IMR-90 (cell line): ENCODE results near the gene SNAP23. TPM values are rescaled to one million over a fixed set of nuclear protein-coding genes. Genes with fewer than 3 reads are reported as not detected.

Experiments used
- ATAC-seq: fragments of 200-7000 bp; cut with Tn5 transposase; 2 replicates; pipeline ENCODE4 v1.9.1; 2020; ENCODE audit warnings: low read depth, mild to moderate bottlenecking, moderate library complexity
- BruUV-seq: library from RNA; stranded (reverse); fragments of 400-500 nt; replicated peaks from 2 replicates; lab custom pipeline; 2021; lab: Mats Ljungman, UMichigan
- CTCF ChIA-PET: fragments of 300-600 bp; formaldehyde crosslinking; extraction: SDS; loops from one replicate; lab custom pipeline; 2021; ENCODE audit warnings: antibody characterized with exemption; lab: Yijun Ruan, JAX
- POLR2A ChIA-PET: fragments of 300-600 bp; sonication (Branson Sonifier 250); formaldehyde crosslinking; loops from one replicate; lab custom pipeline; 2022; ENCODE audit warnings: antibody characterized with exemption; ENCODE audit not compliant: unreplicated experiment; lab: Charles Lee
- DNase-seq: peaks from one replicate; pipeline ENCODE4 v3.0.0; 2013
- H2AFZ ChIP-seq: replicated peaks from 2 replicates; pipeline ENCODE3; 2013; ENCODE audit warnings: low read length, mild to moderate bottlenecking; ENCODE audit not compliant: poor library complexity
- H2AK5ac ChIP-seq: 2 replicates; pipeline ENCODE4 v1.6.1; 2013; ENCODE audit warnings: low read depth, low read length, inconsistent platforms
- H2AK9ac ChIP-seq: replicated peaks from 2 replicates; pipeline ENCODE3; 2013; ENCODE audit warnings: mild to moderate bottlenecking, low read depth, low read length, moderate library complexity; ENCODE audit not compliant: poor library complexity
- H2BK120ac ChIP-seq: 2 replicates; pipeline ENCODE4 v1.6.1; 2013; ENCODE audit warnings: low read depth, low read length, inconsistent platforms
- H2BK15ac ChIP-seq: 3 replicates; pipeline ENCODE4 v1.6.1; 2013; ENCODE audit warnings: low read depth, low read length, inconsistent platforms
- H2BK20ac ChIP-seq: 2 replicates; pipeline ENCODE4 v1.6.1; 2013; ENCODE audit warnings: low read depth, mild to moderate bottlenecking, inconsistent platforms, low read length, moderate library complexity
- H2BK5ac ChIP-seq: 2 replicates; pipeline ENCODE4 v1.6.1; 2013; ENCODE audit warnings: mild to moderate bottlenecking, low read depth, low read length, inconsistent platforms; ENCODE audit not compliant: poor library complexity, severe bottlenecking
- H3K14ac ChIP-seq: replicated peaks from 2 replicates; pipeline ENCODE4 v1.6.1; 2013; ENCODE audit warnings: low read depth, low read length, inconsistent platforms
- H3K18ac ChIP-seq: 2 replicates; pipeline ENCODE4 v1.6.1; 2013; ENCODE audit warnings: low read depth, low read length, control low read depth
- H3K23ac ChIP-seq: 2 replicates; pipeline ENCODE4 v1.6.1; 2013; ENCODE audit warnings: low read depth, low read length, inconsistent platforms
- H3K27ac ChIP-seq: 2 replicates; pipeline ENCODE4 v1.5.1; 2013; ENCODE audit warnings: mild to moderate bottlenecking, control low read depth, low read length; ENCODE audit not compliant: insufficient read depth
- H3K27me3 ChIP-seq: 2 replicates; pipeline ENCODE4 v1.6.1; 2013; ENCODE audit warnings: low read length; ENCODE audit not compliant: control insufficient read depth, insufficient read depth
- H3K36me3 ChIP-seq: 2 replicates; pipeline ENCODE4 v1.6.1; 2013; ENCODE audit warnings: low read length, mixed read lengths; ENCODE audit not compliant: control insufficient read depth, insufficient read depth
- H3K4ac ChIP-seq: 2 replicates; pipeline ENCODE4 v1.6.1; 2013; ENCODE audit warnings: low read depth, low read length, inconsistent platforms
- H3K4me1 ChIP-seq: 2 replicates; pipeline ENCODE4 v1.6.1; 2013; ENCODE audit warnings: low read length, mixed read lengths; ENCODE audit not compliant: control insufficient read depth, insufficient read depth
- H3K4me2 ChIP-seq: 2 replicates; pipeline ENCODE4 v1.6.1; 2013; ENCODE audit warnings: low read depth, mild to moderate bottlenecking, control low read depth, low read length, moderate library complexity
- H3K4me3 ChIP-seq: 2 replicates; pipeline ENCODE4 v1.5.1; 2013; ENCODE audit warnings: low read depth, mild to moderate bottlenecking, control low read depth, low read length, moderate library complexity; ENCODE audit not compliant: insufficient read depth
- H3K56ac ChIP-seq: 2 replicates; pipeline ENCODE4 v1.6.1; 2013; ENCODE audit warnings: low read length, inconsistent platforms; ENCODE audit not compliant: insufficient read depth; ENCODE audit errors: extremely low read depth
- H3K79me1 ChIP-seq, 2 experiments: 2 replicates each; pipeline ENCODE4 v1.6.1; 2013; ENCODE audit warnings: low read length in 2 of 2, inconsistent platforms in 1 of 2, low read depth in 1 of 2
- H3K9ac ChIP-seq: 2 replicates; pipeline ENCODE4 v1.6.1; 2013; ENCODE audit warnings: low read depth, low read length, control low read depth
- H3K9me1 ChIP-seq: 2 replicates; pipeline ENCODE4 v1.6.1; 2013; ENCODE audit warnings: low read length, inconsistent platforms; ENCODE audit not compliant: insufficient read depth
- H3K9me3 ChIP-seq: 2 replicates; pipeline ENCODE4 v1.6.1; 2013; ENCODE audit warnings: low read length; ENCODE audit not compliant: control insufficient read depth, insufficient read depth
- H4K20me1 ChIP-seq: 2 replicates; pipeline ENCODE4 v1.6.1; 2013; ENCODE audit warnings: low read length, inconsistent platforms; ENCODE audit not compliant: insufficient read depth
- H4K5ac ChIP-seq: 2 replicates; pipeline ENCODE4 v1.6.1; 2013; ENCODE audit warnings: mild to moderate bottlenecking, low read depth, low read length, control low read depth
- H4K8ac ChIP-seq, 2 experiments: 2 replicates each; pipeline ENCODE4 v1.6.1; 2013; ENCODE audit warnings: low read depth in 2 of 2, low read length in 2 of 2, control low read depth in 1 of 2, inconsistent platforms in 1 of 2
- H4K91ac ChIP-seq: 2 replicates; pipeline ENCODE4 v1.6.1; 2013; ENCODE audit warnings: low read depth, low read length, inconsistent platforms; ENCODE audit not compliant: insufficient read depth
- CEBPB ChIP-seq: IDR thresholded peaks from 2 replicates; pipeline ENCODE4 v1.6.1; 2012; ENCODE audit warnings: low read depth, low read length, improper control_type of control experiment
- FOS ChIP-seq: fragments of 150-350 bp; IDR thresholded peaks from 2 replicates; pipeline ENCODE4 v1.6.1; 2016; ENCODE audit warnings: low read depth, low read length
- MAFK ChIP-seq: IDR thresholded peaks from 2 replicates; pipeline ENCODE4 v1.6.1; 2012; ENCODE audit warnings: low read depth, low read length, improper control_type of control experiment
- POLR2A ChIP-seq: IDR thresholded peaks from 2 replicates; pipeline ENCODE4 v1.6.1; 2012; ENCODE audit warnings: mild to moderate bottlenecking, low read depth, low read length
- RAD21 ChIP-seq: IDR thresholded peaks from 2 replicates; pipeline ENCODE4 v1.6.1; 2012; ENCODE audit warnings: low read length, improper control_type of control experiment
- RCOR1 ChIP-seq: IDR thresholded peaks from 2 replicates; pipeline ENCODE4 v1.6.1; 2012; ENCODE audit warnings: mild to moderate bottlenecking, low read length, improper control_type of control experiment; ENCODE audit not compliant: insufficient replicate concordance
- RFX5 ChIP-seq: IDR thresholded peaks from 2 replicates; pipeline ENCODE4 v1.8.0; 2012; ENCODE audit warnings: low read depth, mild to moderate bottlenecking, low read length, moderate library complexity
- SMC3 ChIP-seq: fragments of 150-350 bp; IDR thresholded peaks from 2 replicates; pipeline ENCODE4 v1.6.1; 2016; ENCODE audit warnings: low read depth, mild to moderate bottlenecking, antibody characterized with exemption, low read length, moderate library complexity
- USF2 ChIP-seq: fragments of 150-350 bp; IDR thresholded peaks from 2 replicates; pipeline ENCODE4 v1.6.1; 2017; ENCODE audit warnings: mild to moderate bottlenecking, antibody characterized with exemption, low read length, low read depth
- WGBS, 2 experiments: methylation state at CpG; one replicate each; pipeline versions ENCODE4 v1.1.5 to v1.1.7; 2013; ENCODE audit warnings: missing lambda C conversion rate in 2 of 2; ENCODE audit not compliant: insufficient read length in 1 of 2; ENCODE audit errors: extremely low coverage in 2 of 2; 5-methylcytosine and 5-hydroxymethylcytosine counted together
- dilution Hi-C: fragments of 300-500 bp; cut with HindIII; formaldehyde crosslinking; loops from one replicate; pipeline ENCODE4 v1.14.3; 2018; ENCODE audit warnings: low sequenced_read_pairs; ENCODE audit not compliant: unreplicated experiment
- in situ Hi-C: fragments of 300-500 bp; cut with MboI; formaldehyde crosslinking; loops from 3 replicates; pipeline ENCODE4 v1.14.3; 2019; ENCODE audit warnings: low sequenced_read_pairs, inconsistent platforms, mixed read lengths
- intact Hi-C: fragments of 100-400 bp; cut with micrococcal nuclease; formaldehyde crosslinking; loops from 2 replicates; pipeline ENCODE4 v1.10.0; 2022
- polyA plus RNA-seq, 3 experiments: library from polyadenylated mRNA; depleted of rRNA; stranded (reverse); fragments of >200 nt; gene quantifications; 2 replicates each; pipeline ENCODE4 v1.2.3, GENCODE V29; 2012; ENCODE audit warnings: low replicate concordance in 1 of 3
- total RNA-seq: library from RNA; depleted of rRNA; stranded (reverse); fragments of >200 nt; gene quantifications from 2 replicates; pipeline ENCODE4 v1.2.3, GENCODE V29; 2012
- TF ChIP-seq, protein P1 (sequence below): fragments of 150-350 bp; IDR thresholded peaks from 2 replicates; pipeline ENCODE4 v1.6.1; 2016; ENCODE audit warnings: low read depth, mild to moderate bottlenecking, low read length, moderate library complexity, borderline replicate concordance

The SNAP23 gene
- total and polyA plus RNA-seq, 2 of the 4 experiments (the other 2 are of a cell fraction) = 36.0 to 45.5 TPM

- no peak overlapping the region for H2AK9ac ChIP-seq
- intact Hi-C loops = no loop called here
- H4K8ac ChIP-seq = peak overlapping the region in 1 of 2 experiments; percentile 31; a peak in 1 of 4 replicates
- peak overlapping the region; percentile 25; the same call in 1 of the 2 replicates for H3K18ac ChIP-seq
- no peak overlapping the region for H3K9ac ChIP-seq
- TF ChIP-seq RCOR1 (no peak), CEBPB (no peak), RFX5 (no peak), MAFK (no peak), POLR2A (no peak), USF2 (no peak), FOS (no peak), RAD21 (no peak), SMC3 (no peak)
- TF ChIP-seq, protein P1, sequence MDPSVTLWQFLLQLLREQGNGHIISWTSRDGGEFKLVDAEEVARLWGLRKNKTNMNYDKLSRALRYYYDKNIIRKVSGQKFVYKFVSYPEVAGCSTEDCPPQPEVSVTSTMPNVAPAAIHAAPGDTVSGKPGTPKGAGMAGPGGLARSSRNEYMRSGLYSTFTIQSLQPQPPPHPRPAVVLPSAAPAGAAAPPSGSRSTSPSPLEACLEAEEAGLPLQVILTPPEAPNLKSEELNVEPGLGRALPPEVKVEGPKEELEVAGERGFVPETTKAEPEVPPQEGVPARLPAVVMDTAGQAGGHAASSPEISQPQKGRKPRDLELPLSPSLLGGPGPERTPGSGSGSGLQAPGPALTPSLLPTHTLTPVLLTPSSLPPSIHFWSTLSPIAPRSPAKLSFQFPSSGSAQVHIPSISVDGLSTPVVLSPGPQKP = no peak
- ChIA-PET POLR2A (no interaction called here), CTCF (interaction anchor here (0.6 to 0.8 kb wide), 2 partner anchors 9 to 137 kb away, joined by 4 read pairs; no protein-coding TSS in a partner anchor)
- H3K9me3 ChIP-seq = no peaks in the 10 kb centered on the region
- H3K56ac ChIP-seq = no peak overlapping the region
- no peak overlapping the region for H3K23ac ChIP-seq
- no peak overlapping the region for H2AFZ ChIP-seq
- no peak overlapping the region; the same call in 1 of the 2 replicates for H4K5ac ChIP-seq
- H3K36me3 ChIP-seq = no peaks in the 10 kb centered on the region
- no peak for ATAC-seq
- H2BK15ac ChIP-seq = peak overlapping the region; percentile 75; the same call in 1 of the 3 replicates
- dilution Hi-C loops = no loop called here
- no peak overlapping the region for H3K27ac ChIP-seq
- no peak overlapping the region for H3K14ac ChIP-seq
- peaks cover 3% of the 10 kb centered on the region for H3K4me1 ChIP-seq
- H2BK5ac ChIP-seq = peak overlapping the region; percentile 70
- H4K91ac ChIP-seq = no peak overlapping the region
- in situ Hi-C loops = no loop called here
- peak overlapping the region; percentile 51; the same call in 1 of the 2 replicates for H2BK20ac ChIP-seq
- no peak overlapping the region for H3K4ac ChIP-seq
- no peak overlapping the region for H3K4me2 ChIP-seq
- H3K79me1 ChIP-seq = peaks cover 8 to 47% of the 10 kb centered on the region in 2 experiments; a peak in 3 of 4 replicates
- 67% methylated on average over 1 of the region's 1 CpG; no CpG with 5 or more reads in 1 of the 2 experiments for WGBS, 2 experiments
- peak overlapping the region; percentile 58; the same call in 1 of the 2 replicates for H2BK120ac ChIP-seq
- peaks cover 2% of the 10 kb centered on the region; the same call in 1 of the 2 replicates for H3K9me1 ChIP-seq
- DNase-seq = no peak
- no peak overlapping the region for H3K4me3 ChIP-seq
- H2AK5ac ChIP-seq = no peak overlapping the region
- H3K27me3 ChIP-seq = no peaks in the 10 kb centered on the region
- H4K20me1 ChIP-seq = no peaks in the 10 kb centered on the region; the same call in 1 of the 2 replicates
- BruUV-seq = no TSS peak
These were observed 1.8 kb upstream of the SNAP23 start for GRCh38 chr15:42493679-42494078.
